GM12878 (cell line): ENCODE data around the gene CNTN2. TPM values are rescaled to one million over a fixed set of nuclear protein-coding genes. Genes with fewer than 3 reads are reported as not detected.

Source experiments
- ATAC-seq: fragments of 200-7000 bp; cut with Tn5 transposase; 3 replicates; pipeline ENCODE4 v1.9.1; 2020; ENCODE audit warnings: mild to moderate bottlenecking, moderate library complexity
- BruUV-seq: library from RNA; stranded (reverse); fragments of 400-500 nt; replicated peaks from 2 replicates; lab custom pipeline; 2021; lab: Mats Ljungman, UMichigan
- CTCF ChIA-PET: fragments of 300-600 bp; sonication (Branson Sonifier 250); formaldehyde crosslinking; extraction: SDS; loops from one replicate; lab custom pipeline; 2021; ENCODE audit warnings: inconsistent platforms; lab: Yijun Ruan, JAX
- POLR2A ChIA-PET: fragments of 350-600 bp; formaldehyde crosslinking; extraction: SDS; loops from one replicate; lab custom pipeline; 2021; ENCODE audit warnings: inconsistent platforms; lab: Charles Lee
- RAD21 ChIA-PET: fragments of 300-600 bp; sonication (Branson Sonifier 250); formaldehyde crosslinking; loops from one replicate; lab custom pipeline; 2023; ENCODE audit warnings: antibody characterized with exemption; ENCODE audit not compliant: unreplicated experiment; lab: Charles Lee
- SMC1A ChIA-PET: fragments of 300-600 bp; sonication (Branson Sonifier 250); formaldehyde crosslinking; loops from one replicate; lab custom pipeline; 2023; ENCODE audit not compliant: unreplicated experiment, uncharacterized antibody; lab: Charles Lee
- DNase-seq: peaks from one replicate; pipeline ENCODE4 v3.0.0-alpha.2; 2011; ENCODE audit warnings: low read depth, low spot score
- FAIRE-seq: peaks from 3 replicates; lab custom pipeline; 2011; peaks lifted over from hg19 to GRCh38; lab: Jason Lieb, UNC
- H2AFZ ChIP-seq: 2 replicates; pipeline ENCODE4 v1.6.0; 2011; ENCODE audit warnings: low read depth, low read length, control low read depth; ENCODE audit not compliant: control insufficient read depth
- H3K27ac ChIP-seq: 2 replicates; pipeline ENCODE4 v1.5.1; 2011; ENCODE audit warnings: control low read depth; ENCODE audit not compliant: control insufficient read depth, insufficient read depth
- H3K27me3 ChIP-seq, 2 experiments: replicated peaks in 1 of 2; 2 replicates each; pipeline versions ENCODE4 v1.6.0 to v1.6.1; 2011; ENCODE audit warnings: low read length in 1 of 2; ENCODE audit not compliant: control insufficient read depth in 2 of 2, insufficient read depth in 2 of 2
- H3K36me3 ChIP-seq, 2 experiments: 2 replicates each; pipeline ENCODE4 v1.5.1; 2011; ENCODE audit warnings: low read length in 1 of 2; ENCODE audit not compliant: control insufficient read depth in 2 of 2, insufficient read depth in 2 of 2
- H3K4me1 ChIP-seq: 2 replicates; pipeline ENCODE4 v1.6.1; 2011; ENCODE audit warnings: mild to moderate bottlenecking, low read length, moderate library complexity, mixed read lengths; ENCODE audit not compliant: control insufficient read depth, insufficient read depth
- H3K4me2 ChIP-seq: 2 replicates; pipeline ENCODE4 v1.6.0; 2011; ENCODE audit warnings: control low read depth; ENCODE audit not compliant: control insufficient read depth, insufficient read depth
- H3K4me3 ChIP-seq: fragments of 200-600 bp; sonication (generic); 2 replicates; pipeline ENCODE4 v1.5.1; 2016
- H3K79me2 ChIP-seq: 2 replicates; pipeline ENCODE4 v1.6.0; 2011; ENCODE audit warnings: low read length; ENCODE audit not compliant: control insufficient read depth, insufficient read depth
- H3K9ac ChIP-seq: 2 replicates; pipeline ENCODE4 v1.8.0; 2011; ENCODE audit warnings: low read length, control low read depth, mixed read lengths; ENCODE audit not compliant: control insufficient read depth, insufficient read depth
- H3K9me3 ChIP-seq: replicated peaks from 3 replicates; pipeline ENCODE4 v1.5.1; 2011; ENCODE audit warnings: mild to moderate bottlenecking, low read length; ENCODE audit not compliant: control insufficient read depth, insufficient read depth
- H4K20me1 ChIP-seq: 2 replicates; pipeline ENCODE4 v1.6.0; 2011; ENCODE audit not compliant: control insufficient read depth, insufficient read depth
- BACH1 ChIP-seq: fragments of 450-650 bp; IDR thresholded peaks from 2 replicates; pipeline ENCODE4 v1.6.1; 2017; ENCODE audit warnings: mild to moderate bottlenecking, borderline replicate concordance
- CEBPB ChIP-seq, 2 experiments: fragments of 150-350 bp in 1 of 2; IDR thresholded peaks; 2 replicates each; pipeline ENCODE4 v1.6.1; 2012 to 2014; ENCODE audit warnings: low read depth in 2 of 2, low read length in 2 of 2, borderline replicate concordance in 1 of 2, inconsistent platforms in 1 of 2
- CREB1 ChIP-seq: IDR thresholded peaks from 2 replicates; pipeline ENCODE4 v1.6.1; 2012; ENCODE audit warnings: low read depth, mild to moderate bottlenecking, inconsistent platforms
- DPF2 ChIP-seq: fragments of 450-650 bp; IDR thresholded peaks from 2 replicates; pipeline ENCODE4 v1.6.1; 2017; ENCODE audit warnings: mild to moderate bottlenecking
- KDM1A ChIP-seq: fragments of 200-600 bp; sonication (generic); IDR thresholded peaks from 2 replicates; pipeline ENCODE4 v1.6.1; 2016; ENCODE audit warnings: borderline replicate concordance
- MXI1 ChIP-seq: fragments of 150-350 bp; IDR thresholded peaks from 2 replicates; pipeline ENCODE4 v1.6.1; 2011; ENCODE audit warnings: low read depth, mild to moderate bottlenecking, inconsistent platforms, low read length, improper control_type of control experiment
- NR2C2 ChIP-seq: IDR thresholded peaks from 2 replicates; pipeline ENCODE4 v1.6.1; 2011; ENCODE audit warnings: borderline replicate concordance, low read depth; ENCODE audit not compliant: control insufficient read depth, insufficient read length
- POLR2AphosphoS5 ChIP-seq: IDR thresholded peaks from 2 replicates; pipeline ENCODE4 v1.6.1; 2011; ENCODE audit warnings: mild to moderate bottlenecking, low read length, inconsistent platforms
- SMAD5 ChIP-seq: IDR thresholded peaks from 2 replicates; pipeline ENCODE4 v1.6.1; 2016; ENCODE audit warnings: antibody characterized with exemption, low read depth
- ZSCAN29 ChIP-seq: fragments of 450-650 bp; IDR thresholded peaks from 2 replicates; pipeline ENCODE4 v1.6.1; 2017; ENCODE audit warnings: mild to moderate bottlenecking, moderate library complexity
- WGBS: methylation state at CpG from one replicate; pipeline ENCODE4 v1.1.6; 2016; ENCODE audit warnings: low lambda C conversion rate; ENCODE audit not compliant: insufficient replicate concordance, insufficient coverage; ENCODE audit errors: missing lambda C conversion rate; 5-methylcytosine and 5-hydroxymethylcytosine counted together
- in situ Hi-C: fragments of 300-500 bp; cut with MboI; formaldehyde crosslinking; loops from 9 replicates; pipeline ENCODE4 v1.14.3; 2018; ENCODE audit warnings: mixed read lengths
- intact Hi-C: fragments of 100-400 bp; cut with micrococcal nuclease; formaldehyde crosslinking; loops from one replicate; pipeline ENCODE4 v1.14.2; 2022; ENCODE audit not compliant: unreplicated experiment
- polyA plus RNA-seq, 11 experiments: library from polyadenylated mRNA; depleted of rRNA in 4 of 11; unstranded in 6 of 11; stranded (reverse) in 5 of 11; fragments of >200 nt; fragmentation: Nextera tagmentation in 4 of 11; fragmentation: Illumina TruSeq in 1 of 11; extraction: Ambion mirVana in 4 of 11; extraction: Trizol in 1 of 11; gene quantifications; 1 replicate in 1 of 11; 2 replicates in 10 of 11; pipeline versions ENCODE4 v1.2.1 to v1.2.3, GENCODE V29; 2011 to 2016; ENCODE audit warnings: inconsistent platforms in 2 of 11, missing spikeins in 2 of 11, low read depth in 1 of 11
- total RNA-seq, 4 experiments: library from RNA; depleted of rRNA in 3 of 4; stranded (reverse); fragments of >200 nt in 3 of 4; fragmentation: Illumina TruSeq in 1 of 4; extraction: Trizol in 1 of 4; gene quantifications; 2 replicates each; pipeline versions ENCODE4 v1.2.1 to v1.2.3, GENCODE V29; 2013 to 2021
- TF ChIP-seq, protein P1 (sequence below): fragments of 450-650 bp; IDR thresholded peaks from 2 replicates; pipeline ENCODE4 v1.6.1; 2014; ENCODE audit warnings: mild to moderate bottlenecking
- TF ChIP-seq, protein P2 (sequence below): fragments of 450-650 bp; IDR thresholded peaks from 2 replicates; pipeline ENCODE4 v1.6.1; 2018; ENCODE audit warnings: mild to moderate bottlenecking, low read depth, moderate library complexity; ENCODE audit not compliant: partially characterized antibody

Gene CNTN2
- total and polyA plus RNA-seq, 10 of the 15 experiments (the other 5 are each of a cell fraction or from before 2014, with no cell fraction given) = 0.03 TPM; not detected in 9

- ChIA-PET RAD21 (no interaction called here), CTCF (interaction anchor here (6.8 kb wide), 1 partner anchor 69 kb away, joined by 151 read pairs; no protein-coding TSS in a partner anchor), POLR2A (no interaction called here), SMC1A (interaction anchor here (1.3 to 1.7 kb wide), 2 partner anchors 70 to 83 kb away, joined by 4 read pairs; no protein-coding TSS in a partner anchor)
- H2AFZ ChIP-seq = no peak overlapping the region
- ATAC-seq (no peak), DNase-seq (no peak), FAIRE-seq (no peak)
- H3K36me3 ChIP-seq = no peaks in the 10 kb centered on the region
- BruUV-seq = no TSS peak
- no peaks in the 10 kb centered on the region for H3K9me3 ChIP-seq
- H3K27me3 ChIP-seq = no peaks in the 10 kb centered on the region; a peak in 2 of 4 replicates
- WGBS = 32% methylated on average over 6 of the region's 6 CpGs
- intact Hi-C loops = loop anchor here (2.0 kb wide), 1 partner anchor 197 kb away; no protein-coding TSS in a partner anchor
- H3K9ac ChIP-seq = no peak overlapping the region
- no peaks in the 10 kb centered on the region for H3K4me1 ChIP-seq
- no peak overlapping the region for H3K4me2 ChIP-seq
- TF ChIP-seq, protein P1, sequence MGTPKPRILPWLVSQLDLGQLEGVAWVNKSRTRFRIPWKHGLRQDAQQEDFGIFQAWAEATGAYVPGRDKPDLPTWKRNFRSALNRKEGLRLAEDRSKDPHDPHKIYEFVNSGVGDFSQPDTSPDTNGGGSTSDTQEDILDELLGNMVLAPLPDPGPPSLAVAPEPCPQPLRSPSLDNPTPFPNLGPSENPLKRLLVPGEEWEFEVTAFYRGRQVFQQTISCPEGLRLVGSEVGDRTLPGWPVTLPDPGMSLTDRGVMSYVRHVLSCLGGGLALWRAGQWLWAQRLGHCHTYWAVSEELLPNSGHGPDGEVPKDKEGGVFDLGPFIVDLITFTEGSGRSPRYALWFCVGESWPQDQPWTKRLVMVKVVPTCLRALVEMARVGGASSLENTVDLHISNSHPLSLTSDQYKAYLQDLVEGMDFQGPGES = no peak
- no peak for TF ChIP-seq DPF2
- no peak for TF ChIP-seq CREB1
- no peak for TF ChIP-seq ZSCAN29
- H4K20me1 ChIP-seq = no peaks in the 10 kb centered on the region
- H3K79me2 ChIP-seq = no peaks in the 10 kb centered on the region
- H3K27ac ChIP-seq = no peak overlapping the region
- in situ Hi-C loops = loop anchor here (5.0 kb wide), 1 partner anchor 82 kb away; no protein-coding TSS in a partner anchor
- no peak overlapping the region for H3K4me3 ChIP-seq
These were observed 16.6 kb downstream of the CNTN2 start for GRCh38 chr1:205059660-205060059.

- ATAC-seq (no peak), DNase-seq (no peak), FAIRE-seq (no peak)
- Histone ChIP-seq H3K4me3 (no peak overlapping the region), H3K27me3 (no peaks in the 10 kb centered on the region), H3K9me3 (no peaks in the 10 kb centered on the region), H2AFZ (no peak overlapping the region), H3K4me1 (no peaks in the 10 kb centered on the region), H3K9ac (no peak overlapping the region), H3K27ac (no peak overlapping the region), H3K79me2 (no peaks in the 10 kb centered on the region), H3K4me2 (no peak overlapping the region), H3K36me3 (no peaks in the 10 kb centered on the region), H4K20me1 (no peaks in the 10 kb centered on the region)
- CTCF ChIA-PET = interaction anchor here (0.6 to 6.8 kb wide), 28 partner anchors 8 to 331 kb away, joined by 3 to 151 read pairs (median 8); partner anchors contain the start of gene CNTN2
- in situ Hi-C loops = loop anchor here (5.0 kb wide), 1 partner anchor 83 kb away; no protein-coding TSS in a partner anchor
- RAD21 ChIA-PET = interaction anchor here (0.6 to 4.7 kb wide), 11 partner anchors 12 to 254 kb away, joined by 3 to 81 read pairs (median 8); no protein-coding TSS in a partner anchor
- intact Hi-C loops = loop anchor here (1.0 to 2.0 kb wide), 2 partner anchors 71 to 196 kb away; no protein-coding TSS in a partner anchor
- 55% methylated on average over 10 of the region's 10 CpGs for WGBS
- no TSS peak for BruUV-seq
- SMC1A ChIA-PET = interaction anchor here (1.2 to 3.5 kb wide), 7 partner anchors 8 to 194 kb away, joined by 3 to 45 read pairs (median 7); no protein-coding TSS in a partner anchor
- POLR2A ChIA-PET = interaction anchor here (0.6 kb wide), 1 partner anchor 185 kb away, joined by 3 read pairs; no protein-coding TSS in a partner anchor
- no peak for TF ChIP-seq BACH1
- no peak for TF ChIP-seq CEBPB (IDR thresholded peaks at IDR 0.05; ENCODE audit: borderline replicate concordance in 1 of 2, low read depth in 2 of 2, low read length in 2 of 2)
- TF ChIP-seq SMAD5 = no peak
- TF ChIP-seq, protein P1 = no peak
- no peak for TF ChIP-seq MXI1
- TF ChIP-seq, protein P2, sequence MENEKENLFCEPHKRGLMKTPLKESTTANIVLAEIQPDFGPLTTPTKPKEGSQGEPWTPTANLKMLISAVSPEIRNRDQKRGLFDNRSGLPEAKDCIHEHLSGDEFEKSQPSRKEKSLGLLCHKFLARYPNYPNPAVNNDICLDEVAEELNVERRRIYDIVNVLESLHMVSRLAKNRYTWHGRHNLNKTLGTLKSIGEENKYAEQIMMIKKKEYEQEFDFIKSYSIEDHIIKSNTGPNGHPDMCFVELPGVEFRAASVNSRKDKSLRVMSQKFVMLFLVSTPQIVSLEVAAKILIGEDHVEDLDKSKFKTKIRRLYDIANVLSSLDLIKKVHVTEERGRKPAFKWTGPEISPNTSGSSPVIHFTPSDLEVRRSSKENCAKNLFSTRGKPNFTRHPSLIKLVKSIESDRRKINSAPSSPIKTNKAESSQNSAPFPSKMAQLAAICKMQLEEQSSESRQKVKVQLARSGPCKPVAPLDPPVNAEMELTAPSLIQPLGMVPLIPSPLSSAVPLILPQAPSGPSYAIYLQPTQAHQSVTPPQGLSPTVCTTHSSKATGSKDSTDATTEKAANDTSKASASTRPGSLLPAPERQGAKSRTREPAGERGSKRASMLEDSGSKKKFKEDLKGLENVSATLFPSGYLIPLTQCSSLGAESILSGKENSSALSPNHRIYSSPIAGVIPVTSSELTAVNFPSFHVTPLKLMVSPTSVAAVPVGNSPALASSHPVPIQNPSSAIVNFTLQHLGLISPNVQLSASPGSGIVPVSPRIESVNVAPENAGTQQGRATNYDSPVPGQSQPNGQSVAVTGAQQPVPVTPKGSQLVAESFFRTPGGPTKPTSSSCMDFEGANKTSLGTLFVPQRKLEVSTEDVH = no peak
- TF ChIP-seq NR2C2 = no peak
- no peak for TF ChIP-seq POLR2AphosphoS5
- no peak for TF ChIP-seq KDM1A
These were observed 17.7 kb downstream of the CNTN2 start for GRCh38 chr1:205060746-205061145.
